DND-41 (cell line): ENCODE data around the gene MALAT1.
A peak's percentile ranks its signal among the peaks of the same experiment; 100 is the strongest.

Experiments used
- ATAC-seq: fragments of 200-7000 bp; cut with Tn5 transposase; 3 replicates; pipeline ENCODE4 v1.9.1; 2021; ENCODE audit warnings: low read depth; ENCODE audit not compliant: insufficient read depth
- DNase-seq: peaks from one replicate; pipeline ENCODE4 v3.0.0-alpha.2; 2020
- H2AFZ ChIP-seq: 2 replicates; pipeline ENCODE4 v1.6.0; 2012; ENCODE audit warnings: low read depth, low read length
- H3K27ac ChIP-seq: 2 replicates; pipeline ENCODE4 v1.5.1; 2012; ENCODE audit warnings: low read length, inconsistent platforms
- H3K27me3 ChIP-seq: fragments of 200-600 bp; sonication (generic); 2 replicates; pipeline ENCODE4 v1.6.0; 2012; ENCODE audit warnings: low read length, mild to moderate bottlenecking, inconsistent platforms; ENCODE audit not compliant: insufficient read depth, poor library complexity
- H3K36me3 ChIP-seq: 2 replicates; pipeline ENCODE4 v1.5.1; 2012; ENCODE audit warnings: low read length, inconsistent platforms; ENCODE audit not compliant: insufficient read depth
- H3K4me1 ChIP-seq: 2 replicates; pipeline ENCODE4 v1.5.1; 2012; ENCODE audit warnings: mild to moderate bottlenecking, low read length; ENCODE audit not compliant: insufficient read depth
- H3K4me2 ChIP-seq: 2 replicates; pipeline ENCODE4 v1.6.0; 2012; ENCODE audit warnings: mild to moderate bottlenecking, moderate library complexity, low read length, inconsistent platforms; ENCODE audit not compliant: insufficient read depth
- H3K4me3 ChIP-seq, 2 experiments: fragments of 200-600 bp in 1 of 2; shearing (Covaris generic) in 1 of 2; 2 replicates each; pipeline ENCODE4 v1.5.1; 2012 to 2016; ENCODE audit warnings: inconsistent platforms in 2 of 2, low read length in 2 of 2, mild to moderate bottlenecking in 2 of 2, low read depth in 1 of 2, moderate library complexity in 1 of 2
- H3K79me2 ChIP-seq: 2 replicates; pipeline ENCODE4 v1.6.0; 2012; ENCODE audit warnings: low read length, inconsistent platforms; ENCODE audit not compliant: insufficient read depth
- H3K9ac ChIP-seq: 2 replicates; pipeline ENCODE4 v1.6.0; 2012; ENCODE audit warnings: low read depth, mild to moderate bottlenecking, inconsistent platforms, low read length, moderate library complexity
- H3K9me3 ChIP-seq: 2 replicates; pipeline ENCODE4 v1.5.1; 2012; ENCODE audit warnings: low read length, moderate library complexity, mild to moderate bottlenecking, inconsistent platforms; ENCODE audit not compliant: insufficient read depth, severe bottlenecking
- H4K20me1 ChIP-seq: 2 replicates; pipeline ENCODE4 v1.6.0; 2012; ENCODE audit warnings: low read length; ENCODE audit not compliant: insufficient read depth
- EZH2 ChIP-seq: IDR thresholded peaks from 3 replicates; pipeline ENCODE4 v1.6.1; 2012; ENCODE audit warnings: borderline replicate concordance, low read depth, mild to moderate bottlenecking, moderate library complexity, low read length, inconsistent platforms; ENCODE audit not compliant: severe bottlenecking
- TF ChIP-seq, protein P1 (sequence below): IDR thresholded peaks from 2 replicates; pipeline ENCODE4 v1.5.1; 2012; ENCODE audit warnings: borderline replicate concordance, low read length, moderate library complexity, mild to moderate bottlenecking; ENCODE audit not compliant: poor library complexity, severe bottlenecking; ENCODE audit errors: extremely low read depth

Gene MALAT1

DNA sequence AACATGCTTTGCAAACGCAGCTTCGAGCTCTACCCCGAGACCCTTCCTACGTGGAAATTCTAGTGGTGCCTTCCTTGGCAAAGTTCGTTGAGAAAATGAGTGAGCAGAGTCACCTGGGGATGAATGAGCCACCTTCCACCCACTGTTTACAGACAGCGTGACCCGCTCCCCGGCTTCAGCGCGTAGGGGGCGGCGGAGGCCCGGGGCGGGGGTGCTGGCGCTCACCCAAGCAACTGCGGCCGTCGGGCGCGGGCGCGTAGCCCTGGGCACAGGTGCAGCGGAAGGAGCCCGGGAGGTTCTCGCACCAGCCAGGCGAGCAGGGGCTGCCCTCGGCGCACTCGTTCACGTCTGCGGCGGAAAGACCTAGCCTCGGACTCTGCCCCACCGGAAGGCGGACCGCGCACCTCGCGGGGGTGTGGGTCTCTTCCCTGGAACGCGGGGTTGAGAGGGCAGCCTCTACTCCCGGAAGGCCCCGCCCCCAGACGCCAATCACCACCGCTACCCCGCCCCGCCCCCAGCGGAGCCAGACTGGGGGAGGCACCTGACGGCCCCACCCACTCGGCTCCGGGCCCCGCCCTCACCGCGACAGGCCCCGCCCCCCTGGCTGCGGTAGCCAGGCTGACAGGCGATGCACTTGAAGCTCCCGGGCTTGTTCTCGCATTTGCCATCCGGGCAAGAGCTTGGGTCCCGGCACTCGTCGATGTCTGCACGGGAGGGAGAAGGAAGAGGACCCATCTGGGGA, 47.5 kb downstream of the MALAT1 start:
- H3K4me3 ChIP-seq: peak overlapping the region in 1 of 2 experiments; percentile 52; a peak in 2 of 4 replicates
- H3K4me1 ChIP-seq: peaks cover 43% of the 10 kb centered on the region
- H2AFZ ChIP-seq: peak overlapping the region; percentile 64
- TF ChIP-seq, protein P1, sequence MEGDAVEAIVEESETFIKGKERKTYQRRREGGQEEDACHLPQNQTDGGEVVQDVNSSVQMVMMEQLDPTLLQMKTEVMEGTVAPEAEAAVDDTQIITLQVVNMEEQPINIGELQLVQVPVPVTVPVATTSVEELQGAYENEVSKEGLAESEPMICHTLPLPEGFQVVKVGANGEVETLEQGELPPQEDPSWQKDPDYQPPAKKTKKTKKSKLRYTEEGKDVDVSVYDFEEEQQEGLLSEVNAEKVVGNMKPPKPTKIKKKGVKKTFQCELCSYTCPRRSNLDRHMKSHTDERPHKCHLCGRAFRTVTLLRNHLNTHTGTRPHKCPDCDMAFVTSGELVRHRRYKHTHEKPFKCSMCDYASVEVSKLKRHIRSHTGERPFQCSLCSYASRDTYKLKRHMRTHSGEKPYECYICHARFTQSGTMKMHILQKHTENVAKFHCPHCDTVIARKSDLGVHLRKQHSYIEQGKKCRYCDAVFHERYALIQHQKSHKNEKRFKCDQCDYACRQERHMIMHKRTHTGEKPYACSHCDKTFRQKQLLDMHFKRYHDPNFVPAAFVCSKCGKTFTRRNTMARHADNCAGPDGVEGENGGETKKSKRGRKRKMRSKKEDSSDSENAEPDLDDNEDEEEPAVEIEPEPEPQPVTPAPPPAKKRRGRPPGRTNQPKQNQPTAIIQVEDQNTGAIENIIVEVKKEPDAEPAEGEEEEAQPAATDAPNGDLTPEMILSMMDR: no peak
- TF ChIP-seq EZH2: no peak
- no peaks in the 10 kb centered on the region for H3K27me3 ChIP-seq
- ATAC-seq: peak; percentile 85
- H3K36me3 ChIP-seq: no peaks in the 10 kb centered on the region
- H3K9me3 ChIP-seq: no peaks in the 10 kb centered on the region
- H3K27ac ChIP-seq: peak overlapping the region; percentile 79
- peak overlapping the region; percentile 67 for H3K4me2 ChIP-seq
- H4K20me1 ChIP-seq: peaks cover 2% of the 10 kb centered on the region
- H3K9ac ChIP-seq: peak overlapping the region; percentile 46
- no peaks in the 10 kb centered on the region for H3K79me2 ChIP-seq
- DNase-seq: peak; percentile 94

DNA sequence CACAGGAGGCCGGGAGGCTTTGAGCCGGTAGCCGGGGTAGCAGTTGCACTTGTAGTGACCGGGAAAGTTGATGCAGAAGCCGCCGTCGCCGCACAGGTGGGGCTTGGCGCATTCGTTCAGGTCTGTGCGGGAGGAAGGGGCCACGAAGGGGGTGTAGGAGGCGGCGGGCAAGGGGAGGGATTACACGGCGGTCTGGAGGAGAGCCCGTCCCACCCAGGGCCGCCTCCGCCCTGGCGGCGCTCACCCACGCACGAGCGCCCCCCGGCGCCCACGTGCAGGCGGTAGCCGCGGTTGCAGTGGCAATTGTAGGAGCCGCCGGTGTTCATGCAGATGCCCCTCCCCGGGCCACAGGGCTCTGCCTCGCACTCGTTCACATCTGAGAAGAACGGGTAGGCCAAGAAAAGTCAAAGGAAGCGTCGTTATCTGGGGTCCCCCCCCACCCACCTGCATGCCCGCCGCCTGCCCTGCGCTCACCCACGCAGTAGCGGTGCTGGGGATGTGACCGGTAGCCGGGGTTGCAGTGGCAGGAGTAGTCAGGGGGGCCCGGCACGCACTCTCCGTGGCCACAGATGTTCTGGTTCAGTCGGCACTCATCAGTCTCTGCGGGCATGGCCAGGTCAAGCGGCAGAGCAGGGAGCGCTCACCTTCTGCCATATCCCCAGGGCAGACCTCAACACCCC, 48.7 kb downstream of the MALAT1 start:
- ATAC-seq (no peak), DNase-seq (no peak)
- H3K4me3 ChIP-seq: peak overlapping the region in 1 of 2 experiments; percentile 52; a peak in 2 of 4 replicates
- peak overlapping the region; percentile 46 for H3K9ac ChIP-seq
- peaks cover 49% of the 10 kb centered on the region for H3K4me1 ChIP-seq
- H3K27ac ChIP-seq: peak overlapping the region; percentile 35; the same call in 1 of the 2 replicates
- H3K27me3 ChIP-seq: no peaks in the 10 kb centered on the region
- peak overlapping the region; percentile 67 for H3K4me2 ChIP-seq
- H3K79me2 ChIP-seq: no peaks in the 10 kb centered on the region
- H3K9me3 ChIP-seq: no peaks in the 10 kb centered on the region
- H2AFZ ChIP-seq: no peak overlapping the region
- no peaks in the 10 kb centered on the region for H3K36me3 ChIP-seq
- H4K20me1 ChIP-seq: peaks cover 6% of the 10 kb centered on the region
- TF ChIP-seq, protein P1: no peak
- no peak for TF ChIP-seq EZH2

DNA sequence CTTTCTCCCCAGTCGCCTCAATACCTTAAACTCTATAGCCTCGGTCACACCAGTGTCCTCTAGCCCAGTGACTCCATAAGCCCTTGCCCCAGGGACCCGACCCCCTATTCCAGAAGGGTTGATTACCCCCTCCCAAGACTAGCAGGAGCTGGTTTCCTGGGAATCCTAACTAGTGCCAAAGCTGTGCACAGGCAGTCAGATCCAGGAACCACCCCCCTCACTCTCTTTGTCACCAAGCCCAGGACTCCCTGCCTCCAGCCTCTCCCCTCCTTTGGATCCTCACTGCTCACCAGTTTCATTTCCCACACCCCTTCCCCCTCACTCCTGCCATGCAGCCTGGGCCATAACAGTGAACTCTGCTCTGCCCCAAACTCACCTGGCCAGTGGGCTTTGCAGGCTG, 49.5 kb downstream of the MALAT1 start:
- Histone ChIP-seq H3K36me3 (no peaks in the 10 kb centered on the region), H3K27me3 (no peaks in the 10 kb centered on the region)
- ATAC-seq: no peak

More for the DNA sequence above, 49.5 kb downstream of the MALAT1 start:
- no peaks in the 10 kb centered on the region for H3K79me2 ChIP-seq
- peaks cover 9% of the 10 kb centered on the region for H4K20me1 ChIP-seq
- H3K9ac ChIP-seq: no peak overlapping the region
- TF ChIP-seq, protein P1: no peak
- no peak for TF ChIP-seq EZH2
- no peak overlapping the region for H3K27ac ChIP-seq
- H3K4me2 ChIP-seq: peak overlapping the region; percentile 67; the same call in 1 of the 2 replicates
- DNase-seq: no peak
- peaks cover 55% of the 10 kb centered on the region for H3K4me1 ChIP-seq
- H3K9me3 ChIP-seq: no peaks in the 10 kb centered on the region
- no peak overlapping the region for H3K4me3 ChIP-seq
- H2AFZ ChIP-seq: no peak overlapping the region
